Stimulated activated CD8-positive, alpha-beta memory T cell treated with anti-CD3 and anti-CD28 coated beads, Interleukin-12 subunit alpha, Interleukin-12 subunit beta, amount 100 ng/mL, for 1 hour (primary cell): ENCODE results near the gene ATP2B2.

Source experiments
- DNase-seq: peaks from one replicate; pipeline ENCODE4 v3.0.0-alpha.2; 2020; ENCODE audit warnings: low read depth

Gene ATP2B2

DNA sequence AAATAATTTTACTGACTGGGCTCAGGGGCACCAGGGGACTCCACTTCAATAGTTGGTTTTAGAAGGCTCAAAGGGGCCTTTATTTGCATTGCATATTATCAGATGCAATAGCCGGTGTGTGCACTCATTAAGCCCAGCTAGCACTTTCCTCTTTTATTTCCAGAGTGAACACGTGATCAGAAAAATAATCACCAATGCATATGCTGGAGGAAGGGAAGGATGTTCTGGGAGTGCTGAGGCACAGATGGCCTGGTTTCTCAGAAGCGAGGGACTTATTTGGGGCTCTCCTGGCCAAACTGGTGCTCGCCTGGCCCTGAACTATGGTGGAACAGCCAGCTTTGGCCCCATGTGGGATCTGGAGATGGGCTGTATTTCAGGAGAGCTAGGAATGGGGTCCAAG, 124.0 kb downstream of the ATP2B2 start:
- DNase-seq: no peak

DNA sequence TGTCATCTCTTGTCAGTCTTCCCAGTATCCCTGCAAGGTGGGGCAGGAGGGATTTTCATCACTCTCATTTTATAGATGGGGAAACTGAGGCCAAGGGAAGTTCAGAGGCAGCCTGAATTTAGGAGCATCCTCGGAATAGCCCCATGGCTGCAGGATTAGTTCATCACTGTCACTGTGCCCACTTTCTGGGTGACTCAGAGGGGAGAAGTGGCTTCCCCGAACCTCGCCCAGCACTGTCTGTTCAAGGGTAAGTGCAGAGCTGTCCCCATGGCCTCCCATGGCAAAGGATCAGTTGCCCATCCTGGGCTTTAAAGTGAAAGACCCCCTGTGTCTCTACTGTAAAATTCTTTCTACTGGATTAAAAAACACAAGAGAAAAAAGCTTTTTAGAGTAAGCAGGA, 124.5 kb downstream of the ATP2B2 start:
- DNase-seq: no peak

DNA sequence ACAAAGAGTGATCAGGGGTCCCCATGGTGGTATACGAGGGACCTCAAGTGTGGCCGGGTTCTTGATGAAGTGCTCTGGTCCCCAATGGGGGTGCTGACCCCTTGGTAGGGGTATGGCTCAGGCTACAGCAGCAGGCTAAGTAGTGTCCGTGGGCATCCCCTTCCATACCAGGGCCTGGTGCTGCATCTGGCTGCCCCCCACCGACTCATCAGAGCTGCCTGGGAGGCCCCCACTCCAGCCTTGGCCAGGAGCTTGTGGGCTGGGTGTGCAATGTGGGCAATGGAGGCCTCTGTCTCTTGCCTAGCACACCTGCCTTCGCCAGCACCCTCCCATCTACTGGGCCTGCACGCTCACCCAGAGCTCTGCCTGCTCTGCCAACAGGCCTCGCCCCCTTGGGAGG, 125.4 kb downstream of the ATP2B2 start:
- no peak for DNase-seq

DNA sequence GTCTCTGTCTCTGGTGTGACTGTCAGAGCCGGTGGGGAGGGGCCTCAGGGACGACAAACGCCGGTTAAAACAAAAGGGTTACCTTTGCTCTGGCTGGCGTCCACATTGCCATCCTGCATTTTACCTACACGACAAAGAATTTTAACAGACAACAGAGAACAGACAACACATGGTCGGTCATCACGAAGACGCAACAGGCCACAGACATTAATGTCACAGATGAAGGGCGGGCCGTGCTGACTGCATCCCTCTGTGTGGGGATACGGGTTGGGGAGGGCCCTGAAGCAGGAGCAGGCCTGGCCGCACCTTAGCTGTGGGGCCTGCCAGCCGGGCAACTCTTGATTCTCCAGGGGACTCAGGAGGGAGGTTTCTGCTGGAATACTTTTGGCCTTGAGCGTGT, 126.2 kb downstream of the ATP2B2 start:
- DNase-seq: no peak

DNA sequence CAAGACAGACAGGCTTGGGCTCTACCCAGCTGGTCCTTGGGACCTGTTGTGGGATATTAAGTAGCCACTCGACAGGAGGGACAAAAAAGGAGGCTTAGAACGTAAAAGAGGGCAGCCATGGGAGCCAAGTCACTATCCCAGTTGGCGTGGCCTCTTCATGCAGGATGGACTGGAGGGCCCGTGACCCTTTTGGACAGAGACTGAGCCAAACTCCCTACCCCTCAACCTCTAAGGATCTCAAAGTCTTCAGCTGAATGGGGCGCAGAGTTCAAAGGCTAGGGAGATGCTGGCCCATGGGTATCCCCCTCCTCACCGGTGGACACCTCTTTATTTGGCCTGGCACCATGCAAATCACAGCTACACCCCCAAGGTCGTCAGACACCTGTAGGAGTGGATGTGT, 126.6 kb downstream of the ATP2B2 start:
- no peak for DNase-seq

DNA sequence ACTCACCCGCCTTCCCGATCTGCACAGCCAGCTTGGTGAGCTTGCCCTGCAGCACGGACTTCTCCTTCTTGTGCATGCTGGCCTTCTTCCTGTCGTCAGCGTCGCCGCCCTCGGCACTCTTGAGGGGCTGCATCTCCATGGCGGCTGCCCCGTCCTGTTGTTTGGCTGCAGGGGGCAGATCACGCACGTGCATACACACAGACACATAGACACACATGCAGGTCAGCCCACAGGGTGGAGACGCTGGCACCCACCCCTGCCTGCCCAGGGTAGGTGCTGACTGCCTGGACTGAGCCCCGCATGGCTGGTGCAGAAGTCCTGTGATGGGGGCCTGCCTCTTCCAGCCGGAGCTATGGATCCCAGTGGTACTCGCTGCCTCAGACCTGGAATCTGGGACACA, 127.1 kb downstream of the ATP2B2 start:
- DNase-seq: no peak

DNA sequence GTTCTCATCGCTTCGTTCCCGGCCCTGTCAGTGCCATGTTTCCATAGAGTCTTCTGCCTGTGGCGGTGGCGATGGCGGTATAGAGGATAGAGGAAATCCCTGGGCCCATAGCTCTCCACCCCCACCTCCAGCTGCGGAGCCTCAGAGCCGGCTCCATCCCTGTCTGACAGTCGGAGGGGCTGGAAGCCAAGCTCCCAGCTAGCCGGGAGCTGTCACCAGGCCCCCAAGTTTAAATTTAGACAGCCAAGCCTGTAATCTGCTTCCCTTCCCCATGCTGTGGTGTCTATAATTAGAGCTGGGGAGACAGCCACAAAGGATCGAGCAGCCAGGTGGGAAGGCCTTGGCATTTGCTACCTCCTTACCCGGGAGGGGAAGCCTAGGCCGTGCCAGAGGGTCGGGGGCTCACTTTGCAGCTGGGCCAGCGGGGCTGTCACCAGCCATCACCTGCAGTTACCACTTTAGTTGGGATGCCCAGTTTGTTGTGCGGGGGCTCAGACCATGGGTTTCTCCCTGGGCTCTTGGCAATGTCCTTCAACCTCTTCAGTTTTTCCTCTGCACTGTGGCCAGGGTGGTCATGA, 128.1 kb downstream of the ATP2B2 start:
- DNase-seq: no peak

DNA sequence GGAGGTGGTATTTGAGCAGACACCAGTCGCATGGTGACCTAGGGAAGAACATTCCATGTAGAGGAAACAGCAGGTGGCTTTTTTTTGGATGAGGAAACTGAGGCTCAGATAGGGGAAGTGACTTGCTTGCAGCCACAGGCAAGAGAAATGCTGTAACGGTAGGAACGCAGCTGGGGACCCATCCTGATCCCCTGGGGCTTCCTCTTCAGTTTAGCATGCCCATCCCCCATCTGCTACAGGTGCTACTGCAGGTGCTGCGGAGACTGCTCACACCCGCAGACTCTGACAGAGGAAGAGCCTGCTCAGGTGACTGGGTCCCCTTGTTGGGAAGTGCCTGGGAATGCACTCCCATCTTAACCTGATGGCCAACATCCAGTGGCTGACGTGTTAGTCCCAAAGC, 129.0 kb downstream of the ATP2B2 start:
- no peak for DNase-seq

DNA sequence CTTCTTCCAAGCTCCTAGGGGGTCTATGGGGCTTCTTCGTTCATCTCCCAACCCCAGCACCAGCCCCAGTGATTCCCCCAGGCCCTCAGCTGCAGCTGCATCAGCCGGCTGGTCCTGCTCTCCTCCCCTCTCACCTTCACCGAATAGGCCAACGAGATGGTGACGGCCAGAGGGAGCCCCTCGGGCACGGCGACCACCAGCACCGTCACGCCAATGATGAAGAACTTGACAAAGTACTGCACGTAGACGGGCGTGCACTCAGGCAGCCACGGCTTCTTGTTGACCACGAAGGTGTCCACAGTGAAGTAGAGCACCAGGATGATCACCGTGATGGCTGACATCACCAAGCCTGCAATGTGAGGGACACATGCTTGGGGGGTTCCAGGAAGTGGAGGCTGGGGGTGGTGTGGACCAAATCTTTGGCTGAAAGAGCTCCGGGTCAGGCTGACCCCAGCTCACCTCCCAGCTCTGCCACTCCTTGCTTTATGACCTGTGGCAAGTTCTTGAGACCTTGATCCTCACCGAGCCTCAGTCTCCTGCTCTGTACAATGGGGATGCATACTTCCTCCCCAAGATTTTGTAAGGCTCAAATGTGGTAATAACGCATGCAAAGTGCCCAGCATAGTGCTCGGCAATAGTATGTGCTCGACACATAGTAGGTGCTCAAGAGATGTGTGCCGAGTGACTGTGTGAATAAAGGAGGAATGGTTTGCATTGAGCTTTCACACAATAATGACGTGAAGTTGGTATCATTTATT, 129.9 kb downstream of the ATP2B2 start:
- DNase-seq: no peak

DNA sequence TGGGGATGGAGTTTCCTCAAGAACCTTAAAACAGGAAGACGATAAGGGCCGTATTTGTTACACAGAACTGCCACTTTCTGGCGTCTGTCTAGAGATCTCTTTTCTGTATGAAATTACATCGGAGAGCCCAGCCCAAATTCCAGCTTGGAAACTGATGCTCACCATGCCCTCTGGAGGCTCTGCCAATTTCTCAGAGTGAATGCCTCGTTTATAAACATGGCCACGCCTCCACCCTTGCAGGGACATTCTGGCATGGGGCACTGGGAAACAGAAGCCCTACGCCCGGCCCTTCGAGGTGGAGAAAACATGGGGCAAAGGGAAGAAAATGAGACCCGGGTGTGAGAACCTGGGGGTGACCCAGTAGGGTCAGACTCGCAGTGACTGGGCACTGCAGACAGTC, 131.1 kb downstream of the ATP2B2 start:
- DNase-seq: no peak

DNA sequence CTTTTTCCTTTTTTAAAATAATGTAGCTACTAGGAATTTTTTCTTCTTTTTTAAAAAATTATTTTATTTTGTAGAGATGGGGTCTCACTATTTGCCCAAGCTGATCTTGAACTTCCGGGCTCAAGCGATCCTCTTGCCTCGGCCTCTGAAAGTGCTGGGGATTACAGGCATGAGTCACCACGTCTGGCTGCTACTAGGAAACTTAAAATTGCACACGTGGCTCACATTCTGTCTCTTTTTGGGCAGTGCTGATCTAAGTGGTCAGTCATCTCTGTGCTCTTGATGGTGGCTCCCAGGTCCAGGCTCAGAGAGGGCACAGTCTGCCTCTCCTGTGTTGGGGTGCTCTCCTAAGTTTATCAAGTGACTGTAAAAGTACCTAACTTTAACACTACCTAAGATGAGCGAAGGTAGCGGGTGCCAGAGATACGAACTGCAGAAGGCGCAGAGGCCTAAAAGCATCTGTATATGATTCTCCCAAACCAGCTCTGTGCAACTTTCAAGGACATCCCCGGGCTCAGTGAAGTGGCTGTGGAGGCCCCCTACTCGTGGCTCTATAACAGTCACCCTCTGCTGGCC, 131.6 kb downstream of the ATP2B2 start:
- DNase-seq: no peak

DNA sequence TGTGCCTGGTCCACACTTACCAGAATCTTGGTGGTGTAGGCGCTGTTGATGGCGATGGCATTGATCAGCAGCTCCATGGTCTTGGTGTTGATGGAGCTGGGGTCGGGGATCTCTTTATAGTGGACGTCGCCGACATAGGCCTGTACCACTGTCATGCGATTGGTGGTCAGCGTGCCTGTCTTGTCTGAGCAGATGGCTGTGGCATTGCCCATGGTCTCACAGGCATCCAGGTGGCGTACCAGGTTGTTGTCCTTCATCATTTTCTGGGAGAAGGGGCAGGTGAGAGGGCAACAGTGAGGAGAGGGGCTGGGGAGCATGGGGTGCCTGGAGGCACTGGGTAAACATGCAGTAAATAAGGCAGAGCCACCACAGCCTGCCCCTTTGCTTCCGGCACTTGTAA, 133.6 kb downstream of the ATP2B2 start:
- DNase-seq: no peak

DNA sequence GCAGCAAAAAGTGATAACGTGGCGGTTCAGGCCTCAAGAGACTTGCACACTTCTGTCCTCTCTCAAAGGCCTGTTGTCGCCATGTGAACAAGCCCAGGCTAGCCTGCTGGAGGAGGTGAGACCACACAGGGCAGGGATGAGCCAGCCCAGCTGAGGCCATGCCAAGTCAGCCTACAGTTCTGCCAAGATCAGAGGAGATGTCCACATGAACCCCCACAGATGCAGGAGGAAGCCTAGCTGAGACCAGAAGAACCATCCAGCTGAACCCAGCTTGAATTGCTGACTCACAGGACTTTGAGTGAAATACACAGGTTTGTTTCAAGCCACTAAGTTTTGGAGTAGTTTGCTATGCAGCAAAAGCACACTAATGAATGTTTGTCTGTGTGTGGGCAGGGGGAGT, 134.2 kb downstream of the ATP2B2 start:
- DNase-seq: no peak

DNA sequence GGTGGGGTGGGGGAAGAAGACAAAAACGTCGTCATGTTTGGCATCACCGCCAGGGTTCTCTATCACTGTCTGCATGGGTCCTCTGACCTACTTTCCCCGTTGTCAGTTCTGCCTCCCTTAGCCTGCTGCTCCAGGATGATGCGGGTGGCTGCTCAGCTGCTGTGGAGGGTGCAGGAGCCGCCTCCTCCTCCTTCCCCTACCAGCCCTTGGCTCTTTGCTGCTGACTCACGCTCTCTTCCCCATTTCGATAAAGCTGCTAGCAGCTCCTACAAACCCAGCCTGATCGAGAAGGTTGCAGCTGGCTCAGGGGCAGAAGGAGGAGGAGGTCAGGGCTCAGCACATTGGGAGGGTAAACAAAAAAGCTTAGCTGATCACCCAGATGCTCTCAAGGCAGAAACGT, 135.0 kb downstream of the ATP2B2 start:
- no peak for DNase-seq

DNA sequence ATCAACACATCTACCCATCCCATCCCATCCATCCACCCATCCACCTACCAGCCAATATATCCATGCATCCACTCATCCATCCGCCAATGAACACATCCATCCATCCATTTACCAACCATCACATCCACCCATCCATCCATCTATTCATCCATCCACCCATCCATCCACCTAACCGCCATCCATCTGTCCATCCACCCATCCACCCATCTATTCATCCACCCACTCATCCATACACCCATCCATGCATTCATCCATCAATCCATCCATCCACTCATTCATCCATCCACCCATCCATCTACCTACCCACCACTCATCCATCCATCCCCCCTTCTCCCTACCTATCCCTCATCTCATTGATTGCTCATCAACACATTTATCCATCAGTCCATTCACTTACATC, 136.9 kb downstream of the ATP2B2 start:
- no peak for DNase-seq

DNA sequence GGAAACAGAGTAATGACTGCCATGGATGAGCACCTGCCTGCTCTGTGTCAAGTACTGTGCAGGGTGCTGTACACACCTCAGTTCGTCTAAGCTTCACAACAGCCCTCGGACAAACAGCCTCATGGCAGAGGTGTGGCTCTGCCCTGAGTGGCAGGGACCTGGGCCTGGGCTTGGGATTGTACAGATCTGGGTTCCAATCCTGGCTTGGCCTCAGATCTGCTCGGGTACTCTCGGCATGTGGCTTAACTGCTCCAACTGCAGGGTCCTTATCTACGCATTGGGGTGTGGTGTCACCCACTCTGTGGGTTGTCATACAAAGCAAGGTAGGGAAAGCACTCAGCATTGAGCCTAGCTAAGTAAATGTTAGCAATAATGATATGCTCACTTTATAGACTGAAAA, 137.9 kb downstream of the ATP2B2 start:
- no peak for DNase-seq

DNA sequence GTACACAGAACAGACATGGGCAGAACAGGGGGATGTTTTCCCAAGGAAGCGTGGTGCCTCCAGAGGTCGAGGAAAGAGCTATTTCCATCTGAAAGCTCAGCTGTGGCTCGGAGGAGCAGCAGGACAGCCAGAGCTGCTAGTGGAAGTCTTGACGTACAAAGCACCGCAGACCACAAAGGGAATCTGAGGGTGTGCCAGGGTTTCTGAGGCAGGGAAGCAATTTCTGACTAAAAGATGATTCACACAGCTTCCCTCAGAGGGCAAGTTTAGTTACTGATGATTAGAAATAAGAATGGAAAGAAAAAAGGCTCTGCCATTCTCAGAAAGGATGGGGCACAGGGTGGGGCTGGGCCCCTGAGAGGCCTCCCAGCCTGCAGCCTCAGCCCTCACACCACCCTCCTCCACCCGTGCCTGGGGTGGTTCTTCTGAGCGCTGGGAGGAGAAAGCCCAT, 138.7 kb downstream of the ATP2B2 start:
- DNase-seq: no peak

DNA sequence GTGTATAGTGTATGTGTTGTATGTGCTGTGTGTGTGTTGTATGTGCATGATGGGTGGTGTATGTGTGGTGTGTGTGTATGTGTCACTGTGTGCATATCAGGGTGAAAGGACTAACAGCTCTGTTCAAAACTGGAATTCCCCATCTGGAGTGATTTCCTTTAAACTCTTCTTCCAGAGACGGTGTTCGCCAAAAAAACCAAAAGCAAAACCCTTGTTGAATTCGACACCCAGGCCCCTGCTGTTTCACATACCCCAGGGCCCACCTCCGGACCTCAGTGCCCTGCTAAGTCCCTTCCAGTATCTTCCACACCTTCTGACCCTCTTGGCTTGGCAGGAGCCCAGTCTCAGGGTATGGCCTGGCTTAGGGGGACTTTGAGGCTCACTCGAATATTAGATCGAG, 139.6 kb downstream of the ATP2B2 start:
- DNase-seq: no peak

DNA sequence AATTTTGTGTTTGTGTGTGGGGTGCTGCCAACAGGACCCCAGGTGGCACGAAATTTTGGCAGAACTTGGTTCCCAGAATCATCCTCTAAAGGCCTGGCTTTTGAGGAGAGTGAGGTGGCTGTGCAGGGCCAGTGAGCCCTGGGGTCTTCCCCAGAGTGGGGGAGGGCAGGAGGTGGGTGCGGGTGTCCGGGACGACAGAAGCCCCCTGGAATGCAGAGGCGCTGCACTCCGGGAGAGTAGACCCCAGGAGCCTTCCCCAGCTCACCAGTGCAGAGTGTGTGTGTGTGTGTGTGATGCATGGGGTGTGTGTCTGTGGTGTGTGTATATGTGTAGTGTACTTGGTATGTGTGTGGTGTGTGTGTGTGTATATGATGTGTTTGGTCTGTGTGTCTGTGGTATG, 140.1 kb downstream of the ATP2B2 start:
- no peak for DNase-seq

DNA sequence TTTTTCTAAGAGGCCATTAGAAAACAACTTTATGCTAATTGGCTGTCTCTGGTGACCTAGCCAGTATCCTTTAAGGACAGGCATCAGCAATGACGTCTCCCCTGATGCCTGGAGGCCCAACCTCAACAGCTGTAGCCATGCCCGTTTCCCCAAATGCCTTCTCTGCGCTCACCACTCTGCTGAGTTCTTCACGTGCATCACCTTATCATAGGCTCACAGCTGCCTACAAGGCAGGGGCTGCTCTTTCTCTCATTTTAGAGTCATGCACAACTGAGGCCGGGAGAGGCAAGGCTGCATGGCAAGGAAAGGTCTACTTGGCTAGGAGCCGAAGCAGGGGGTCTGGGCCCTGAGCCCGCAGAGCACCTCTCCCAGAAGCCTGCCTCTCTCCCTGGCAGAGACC, 140.6 kb downstream of the ATP2B2 start:
- DNase-seq: no peak

DNA sequence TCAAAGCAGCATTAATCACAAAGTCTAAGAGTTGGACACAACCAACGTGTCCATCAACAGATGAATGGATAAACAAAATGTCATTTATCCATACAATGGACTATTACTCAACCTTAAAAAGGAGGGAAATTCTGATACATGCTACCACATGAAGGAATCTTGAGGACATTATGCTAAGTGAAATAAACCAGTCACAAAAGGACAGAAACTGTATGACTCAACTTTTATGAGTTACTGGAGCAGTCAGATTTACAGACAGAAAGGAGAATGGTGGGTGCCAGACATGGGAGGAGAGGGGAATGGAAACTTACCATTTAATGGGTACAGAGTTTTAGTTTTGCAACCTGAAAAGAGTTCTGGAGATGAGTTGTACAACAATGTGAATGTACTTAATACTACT, 141.5 kb downstream of the ATP2B2 start:
- no peak for DNase-seq

DNA sequence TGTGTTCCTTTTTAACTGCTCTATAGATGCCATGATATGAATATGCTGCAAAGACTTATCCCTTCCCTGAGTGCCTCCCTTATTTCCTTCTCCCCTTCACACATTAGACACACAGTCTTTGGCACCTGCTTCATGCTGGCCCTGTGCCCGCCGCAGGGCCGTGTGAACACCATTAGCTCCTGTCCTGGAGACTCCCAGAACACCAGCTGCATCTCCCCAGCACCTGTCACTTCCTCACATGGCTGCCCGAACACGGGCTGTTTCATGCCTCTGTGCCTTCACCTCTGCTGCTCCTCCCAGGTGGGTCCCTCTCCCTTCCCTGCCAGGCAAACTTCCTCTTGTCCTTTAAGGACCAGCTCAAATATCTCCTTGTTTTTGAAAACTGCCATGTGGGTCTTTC, 144.0 kb downstream of the ATP2B2 start:
- DNase-seq: no peak

DNA sequence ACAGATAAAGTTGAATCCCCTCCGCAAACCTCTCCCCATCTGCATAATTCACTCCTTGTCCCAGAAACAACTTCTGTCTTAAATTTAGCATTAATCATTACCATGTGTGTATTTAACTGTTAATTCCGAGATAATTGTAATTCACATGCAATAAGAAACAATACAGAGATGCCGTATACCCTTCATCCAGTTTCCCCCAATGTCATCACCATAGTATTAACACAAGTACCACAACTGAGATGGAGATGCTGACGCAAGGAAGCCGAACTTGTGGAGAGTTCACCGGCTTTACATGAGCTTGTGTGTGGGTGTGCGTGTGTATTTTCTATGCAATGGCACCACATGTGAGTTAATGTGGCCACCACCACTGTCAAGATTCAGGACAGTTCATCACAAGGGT, 144.9 kb downstream of the ATP2B2 start:
- DNase-seq: no peak

DNA sequence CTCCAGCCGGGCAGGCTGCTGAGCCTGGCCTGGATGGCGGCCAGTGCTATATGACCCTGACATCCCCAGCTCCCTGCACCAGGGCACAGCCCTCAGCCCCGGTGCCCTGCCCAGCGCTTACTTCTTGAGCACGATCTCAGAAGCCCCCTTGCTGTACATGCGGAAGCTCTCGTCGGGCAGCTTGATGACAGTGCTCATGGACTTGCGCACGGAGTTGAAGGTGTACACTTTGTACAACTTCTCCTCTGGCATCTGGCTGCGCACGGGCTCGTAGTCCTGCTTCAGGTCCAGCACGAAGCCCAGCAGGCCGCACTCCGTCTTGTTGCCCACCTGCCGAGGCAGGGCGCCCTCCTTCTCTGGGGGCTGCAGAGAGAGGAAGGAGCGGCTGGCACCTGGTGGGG, 145.6 kb downstream of the ATP2B2 start:
- DNase-seq: no peak
